ENCODE measurements around the gene SLAMF9. TPM values are rescaled to one million over a fixed set of nuclear protein-coding genes. Genes with fewer than 3 reads are reported as not detected.

SLAMF9 gene
- total RNA-seq, 1 experiment from 2014 or later: not detected

- BruUV-seq (replicated peaks): no TSS peak
- POLR2A ChIA-PET (ENCODE audit: low non-redundant PET): no interaction called here
Measured at GRCh38 chr1:159958719-159959380, 4.8 kb upstream of the SLAMF9 start.

GRCh38 chr1:159957824-159958268 lies 3.8 kb upstream of the SLAMF9 start:
- H3K27ac ChIP-seq (ENCODE audit: low read depth, low read length, poor library complexity, severe bottlenecking): no peak overlapping the region
- no peaks in the 10 kb centered on the region for H3K9me3 ChIP-seq (ENCODE audit: low read depth, low read length, poor library complexity, severe bottlenecking)
- no peak for TF ChIP-seq EZH2 (IDR thresholded peaks at IDR 0.05; ENCODE audit: borderline replicate concordance, low read depth, low read length, poor library complexity, severe bottlenecking)
- TF ChIP-seq CTCF (conservative IDR thresholded peaks at IDR 0.05; ENCODE audit: low read depth, low read length): no peak
- H3K4me3 ChIP-seq (ENCODE audit: low read depth, low read length, poor library complexity, severe bottlenecking): no peak overlapping the region
- H3K4me1 ChIP-seq (ENCODE audit: insufficient read depth, low read length, poor library complexity, severe bottlenecking): no peaks in the 10 kb centered on the region
- ChIA-PET CTCF (interaction anchor here (0.7 kb wide), 1 partner anchor 68 kb away, joined by 3 read pairs; no protein-coding TSS in a partner anchor), POLR2A (ENCODE audit: low non-redundant PET) (no interaction called here)
- DNase-seq (ENCODE audit: low spot score): no peak
- BruUV-seq (replicated peaks): no TSS peak
- peaks cover 21% of the 10 kb centered on the region for H3K27me3 ChIP-seq (replicated peaks; ENCODE audit: insufficient read depth, low read depth, low read length, poor library complexity)
- no peaks in the 10 kb centered on the region for H3K36me3 ChIP-seq (ENCODE audit: insufficient read depth, low read length, poor library complexity, severe bottlenecking)
- intact Hi-C loops (cut with micrococcal nuclease; ENCODE audit: unreplicated experiment): no loop called here

More at GRCh38 chr1:159958719-159959380, 4.8 kb upstream of the SLAMF9 start:
- no peak for TF ChIP-seq CTCF (conservative IDR thresholded peaks at IDR 0.05; ENCODE audit: low read depth, low read length)
- TF ChIP-seq EZH2 (IDR thresholded peaks at IDR 0.05; ENCODE audit: borderline replicate concordance, low read depth, low read length, poor library complexity, severe bottlenecking): no peak
- H3K27me3 ChIP-seq (replicated peaks; ENCODE audit: insufficient read depth, low read depth, low read length, poor library complexity): peaks cover 11% of the 10 kb centered on the region
- no peaks in the 10 kb centered on the region for H3K9me3 ChIP-seq (ENCODE audit: low read depth, low read length, poor library complexity, severe bottlenecking)
- CTCF ChIA-PET: no interaction called here
- DNase-seq (ENCODE audit: low spot score): no peak
- no peak overlapping the region for H3K27ac ChIP-seq (ENCODE audit: low read depth, low read length, poor library complexity, severe bottlenecking)
- H3K4me3 ChIP-seq (ENCODE audit: low read depth, low read length, poor library complexity, severe bottlenecking): no peak overlapping the region
- intact Hi-C loops (cut with micrococcal nuclease; ENCODE audit: unreplicated experiment): no loop called here
- no peaks in the 10 kb centered on the region for H3K36me3 ChIP-seq (ENCODE audit: insufficient read depth, low read length, poor library complexity, severe bottlenecking)
- H3K4me1 ChIP-seq (ENCODE audit: insufficient read depth, low read length, poor library complexity, severe bottlenecking): no peaks in the 10 kb centered on the region

GRCh38 chr1:159955456-159955855 lies 1.4 kb upstream of the SLAMF9 start:
- no TSS peak for BruUV-seq (replicated peaks)
- Histone ChIP-seq H3K27ac (ENCODE audit: low read depth, low read length, poor library complexity, severe bottlenecking) (no peak overlapping the region), H3K9me3 (ENCODE audit: low read depth, low read length, poor library complexity, severe bottlenecking) (no peaks in the 10 kb centered on the region), H3K36me3 (ENCODE audit: insufficient read depth, low read length, poor library complexity, severe bottlenecking) (no peaks in the 10 kb centered on the region), H3K27me3 (replicated peaks; ENCODE audit: insufficient read depth, low read depth, low read length, poor library complexity) (peaks cover 37% of the 10 kb centered on the region), H3K4me1 (ENCODE audit: insufficient read depth, low read length, poor library complexity, severe bottlenecking) (no peaks in the 10 kb centered on the region), H3K4me3 (ENCODE audit: low read depth, low read length, poor library complexity, severe bottlenecking) (no peak overlapping the region)
- POLR2A ChIA-PET (ENCODE audit: low non-redundant PET): interaction anchor here (0.7 kb wide), 1 partner anchor 10 kb away, joined by 6 read pairs; the partner anchor contains the start of gene IGSF9
- no peak for TF ChIP-seq CTCF (conservative IDR thresholded peaks at IDR 0.05; ENCODE audit: low read depth, low read length)
- TF ChIP-seq EZH2 (IDR thresholded peaks at IDR 0.05; ENCODE audit: borderline replicate concordance, low read depth, low read length, poor library complexity, severe bottlenecking): no peak
- DNase-seq (ENCODE audit: low spot score): no peak
- CTCF ChIA-PET: no interaction called here
- intact Hi-C loops (cut with micrococcal nuclease; ENCODE audit: unreplicated experiment): no loop called here
